ENCODE results near the gene ALG9.
"Not testable (repeated sequence)": the region's sequence is repeated elsewhere in the genome, so short reads cannot be mapped to it uniquely, and the experiment has no call there.

Gene ALG9

GRCh38 chr11:111870886-111871692 is at the start of gene ALG9:
ALG9 (minus strand) TSS chr11:111871581; CDS start chr11:111871482, 99 bp downstream.
- DNase-seq: peak; percentile 64

GRCh38 chr11:111920908-111921307 is 49.5 kb upstream of the ALG9 start:
- no peak for DNase-seq

GRCh38 chr11:111918390-111919256 is 47.2 kb upstream of the ALG9 start, which contains the start of gene C11orf52:
C11orf52 (plus strand) TSS chr11:111918913; CDS start chr11:111918973, 60 bp downstream.
- peak; percentile 63 for DNase-seq

GRCh38 chr11:111917788-111918187 is 46.4 kb upstream of the ALG9 start:
- DNase-seq: no peak

GRCh38 chr11:111917312-111917711 is 45.9 kb upstream of the ALG9 start:
- DNase-seq: no peak

GRCh38 chr11:111916768-111917167 is 45.4 kb upstream of the ALG9 start:
- no peak for DNase-seq

- DNase-seq: peak; percentile 46
These were observed 42.6 kb upstream of the ALG9 start for GRCh38 chr11:111913997-111914396.

- DNase-seq: no peak
These were observed 41.9 kb upstream of the ALG9 start for GRCh38 chr11:111913031-111913861.

GRCh38 chr11:111912535-111912934 is 41.2 kb upstream of the ALG9 start, which contains the start of gene HSPB2:
HSPB2 (plus strand) TSS chr11:111912734; CDS start chr11:111912830, 96 bp downstream.
- DNase-seq: no peak

GRCh38 chr11:111911563-111912401 is 40.4 kb upstream of the ALG9 start, which contains the start of gene CRYAB:
CRYAB (minus strand) TSS chr11:111911770; CDS start chr11:111911724, 46 bp downstream.
- DNase-seq: peak; percentile 87

GRCh38 chr11:111910676-111911562 is 39.5 kb upstream of the ALG9 start:
- no peak for DNase-seq

GRCh38 chr11:111909378-111909777 is 38.0 kb upstream of the ALG9 start:
- no peak for DNase-seq

GRCh38 chr11:111908639-111909305 is 37.4 kb upstream of the ALG9 start:
- no peak for DNase-seq

GRCh38 chr11:111906680-111907079 is 35.3 kb upstream of the ALG9 start:
- DNase-seq: no peak

- DNase-seq: no peak
These were observed 34.0 kb upstream of the ALG9 start for GRCh38 chr11:111905411-111905810.

- DNase-seq: no peak
These were observed 15.5 kb upstream of the ALG9 start for GRCh38 chr11:111886844-111887243.

GRCh38 chr11:111886032-111886431 is 14.7 kb upstream of the ALG9 start:
- no peak for DNase-seq

GRCh38 chr11:111885053-111885452 is 13.7 kb upstream of the ALG9 start:
- DNase-seq: not testable (repeated sequence)

GRCh38 chr11:111882202-111882601 is 10.8 kb upstream of the ALG9 start:
- no peak for DNase-seq

GRCh38 chr11:111879637-111879960 is 8.2 kb upstream of the ALG9 start:
- no peak for DNase-seq

All from kidney glomerular epithelial cell (primary cell).